ENCODE measurements around the gene AFG1L.

DNA sequence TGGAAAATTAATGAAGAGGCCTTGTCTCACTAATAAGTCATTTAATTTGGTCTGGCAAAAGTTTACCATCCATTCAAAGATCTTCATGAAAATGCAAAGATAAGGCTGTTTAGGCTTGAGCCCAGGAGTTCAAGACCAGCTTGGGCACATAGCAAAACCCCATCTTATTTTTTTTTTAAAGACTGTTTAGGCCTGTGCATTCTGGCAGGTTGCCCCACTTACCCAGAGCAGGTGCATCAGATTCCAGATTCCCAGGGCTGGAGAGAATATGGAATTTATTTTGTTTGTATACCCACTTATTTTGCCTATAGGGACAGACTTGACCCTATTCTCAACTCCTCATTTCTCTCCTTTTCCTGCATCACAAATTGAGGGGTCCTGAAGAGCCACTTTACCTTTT is 271.6 kb downstream of the AFG1L start:
- no peak for TF ChIP-seq POLR2A (IDR thresholded peaks at IDR 0.05)
- TF ChIP-seq POLR2AphosphoS5 (IDR thresholded peaks at IDR 0.05) = no peak
- TF ChIP-seq EP300 (IDR thresholded peaks at IDR 0.05) = no peak
- TF ChIP-seq CTCF (IDR thresholded peaks at IDR 0.05) = no peak

All from stomach (tissue), 4 donors.